H1 (cell line): ENCODE data around the gene TRIM38.

Experiments used
- BRCA1 ChIP-seq: IDR thresholded peaks from 2 replicates; pipeline ENCODE4 v1.6.1; 2012; ENCODE audit warnings: low read depth, low read length, improper control_type of control experiment
- CBX5 ChIP-seq: fragments of 300-800, 300-1000 bp; sonication (generic); IDR thresholded peaks from 2 replicates; pipeline ENCODE4 v1.7.1; 2016; ENCODE audit warnings: antibody characterized with exemption, low read length, low read depth
- CBX8 ChIP-seq: fragments of 300-800, 300-1000 bp; sonication (generic); IDR thresholded peaks from 2 replicates; pipeline ENCODE4 v1.7.1; 2016; ENCODE audit warnings: low read depth, low read length, borderline replicate concordance
- JUND ChIP-seq: IDR thresholded peaks from 2 replicates; pipeline ENCODE4 v1.6.1; 2011; ENCODE audit warnings: mild to moderate bottlenecking, improper control_type of control experiment, low read length
- POLR2A ChIP-seq, 2 experiments: IDR thresholded peaks; 1 replicate in 1 of 2; 2 replicates in 1 of 2; pipeline ENCODE4 v1.6.1; 2011; ENCODE audit warnings: low read depth in 2 of 2, low read length in 2 of 2, mild to moderate bottlenecking in 2 of 2; ENCODE audit errors: control extremely low read depth in 1 of 2
- POLR2AphosphoS5 ChIP-seq: IDR thresholded peaks from 2 replicates; pipeline ENCODE4 v1.6.1; 2011; ENCODE audit warnings: low read depth, low read length
- RAD21 ChIP-seq, 2 experiments: IDR thresholded peaks in 1 of 2; conservative IDR thresholded peaks in 1 of 2; 2 replicates each; pipeline ENCODE4 v1.6.1; 2011; ENCODE audit warnings: low read depth in 2 of 2, low read length in 2 of 2, improper control_type of control experiment in 1 of 2, inconsistent platforms in 1 of 2, mild to moderate bottlenecking in 1 of 2, moderate library complexity in 1 of 2
- SP2 ChIP-seq: IDR thresholded peaks from 2 replicates; pipeline ENCODE4 v1.6.1; 2012; ENCODE audit warnings: mild to moderate bottlenecking, low read length, inconsistent platforms
- TCF12 ChIP-seq: IDR thresholded peaks from 2 replicates; pipeline ENCODE4 v1.6.1; 2011; ENCODE audit warnings: low read depth, mild to moderate bottlenecking, low read length
- YY1 ChIP-seq: IDR thresholded peaks from 2 replicates; pipeline ENCODE4 v1.6.1; 2011; ENCODE audit warnings: low read depth, mild to moderate bottlenecking, low read length
- TF ChIP-seq, protein P1 (sequence below), 3 experiments: IDR thresholded peaks; 1 replicate in 2 of 3; 2 replicates in 1 of 3; pipeline versions ENCODE4 v1.5.1 to v1.6.1; 2011; ENCODE audit warnings: low read length in 3 of 3, mild to moderate bottlenecking in 3 of 3, inconsistent platforms in 2 of 3, low read depth in 1 of 3, moderate library complexity in 1 of 3; ENCODE audit not compliant: insufficient read depth in 1 of 3; ENCODE audit errors: control extremely low read depth in 1 of 3

- TF ChIP-seq, protein P1, sequence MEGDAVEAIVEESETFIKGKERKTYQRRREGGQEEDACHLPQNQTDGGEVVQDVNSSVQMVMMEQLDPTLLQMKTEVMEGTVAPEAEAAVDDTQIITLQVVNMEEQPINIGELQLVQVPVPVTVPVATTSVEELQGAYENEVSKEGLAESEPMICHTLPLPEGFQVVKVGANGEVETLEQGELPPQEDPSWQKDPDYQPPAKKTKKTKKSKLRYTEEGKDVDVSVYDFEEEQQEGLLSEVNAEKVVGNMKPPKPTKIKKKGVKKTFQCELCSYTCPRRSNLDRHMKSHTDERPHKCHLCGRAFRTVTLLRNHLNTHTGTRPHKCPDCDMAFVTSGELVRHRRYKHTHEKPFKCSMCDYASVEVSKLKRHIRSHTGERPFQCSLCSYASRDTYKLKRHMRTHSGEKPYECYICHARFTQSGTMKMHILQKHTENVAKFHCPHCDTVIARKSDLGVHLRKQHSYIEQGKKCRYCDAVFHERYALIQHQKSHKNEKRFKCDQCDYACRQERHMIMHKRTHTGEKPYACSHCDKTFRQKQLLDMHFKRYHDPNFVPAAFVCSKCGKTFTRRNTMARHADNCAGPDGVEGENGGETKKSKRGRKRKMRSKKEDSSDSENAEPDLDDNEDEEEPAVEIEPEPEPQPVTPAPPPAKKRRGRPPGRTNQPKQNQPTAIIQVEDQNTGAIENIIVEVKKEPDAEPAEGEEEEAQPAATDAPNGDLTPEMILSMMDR (IDR thresholded peaks at IDR 0.05; ENCODE audit: control extremely low read depth in 1 of 3, insufficient read depth in 1 of 3, low read depth in 1 of 3, low read length in 3 of 3), result no peak
- TF ChIP-seq CBX5 (no peak), POLR2A (IDR thresholded peaks at IDR 0.05; ENCODE audit: control extremely low read depth in 1 of 2, low read depth in 2 of 2, low read length in 2 of 2) (no peak), BRCA1 (no peak), SP2 (no peak), JUND (no peak), POLR2AphosphoS5 (no peak), RAD21 (IDR thresholded peaks at IDR 0.05 in 1 of 2, conservative IDR thresholded peaks at IDR 0.05 in 1 of 2; ENCODE audit: low read depth in 2 of 2, low read length in 2 of 2) (no peak), YY1 (no peak), TCF12 (no peak), CBX8 (no peak)
Observed at GRCh38 chr6:26008470-26008869, 45.9 kb downstream of the TRIM38 start.
